ENCODE measurements around the gene MGAT4A.
A peak's percentile ranks its signal among the peaks of the same experiment; 100 is the strongest.

The MGAT4A gene

GRCh38 chr2:98569197-98569793, 161.6 kb downstream of the MGAT4A start:
- DNase-seq, result peak; percentile 22 to 23
